A549 (cell line): ENCODE measurements around the gene SCAMP3. TPM values are rescaled to one million over a fixed set of nuclear protein-coding genes. Genes with fewer than 3 reads are reported as not detected.

ENCODE experiments used
- ATAC-seq, 2 experiments: fragments of 200-7000 bp in 1 of 2; fragments of >200 bp in 1 of 2; cut with Nextera tagmentation in 1 of 2; cut with Tn5 transposase in 1 of 2; 3 replicates each; pipeline versions ENCODE4 v1.8.0 to v1.9.1; 2018 to 2020; ENCODE audit warnings: mild to moderate bottlenecking in 1 of 2, moderate library complexity in 1 of 2
- CTCF ChIA-PET: fragments of 300-600 bp; sonication (Branson Sonifier 250); formaldehyde crosslinking; extraction: SDS; loops from one replicate; lab custom pipeline; 2021; ENCODE audit warnings: antibody characterized with exemption, inconsistent platforms; lab: Yijun Ruan, JAX
- POLR2A ChIA-PET: fragments of 350-600 bp; formaldehyde crosslinking; extraction: SDS; loops from one replicate; lab custom pipeline; 2021; ENCODE audit warnings: antibody characterized with exemption, inconsistent platforms; lab: Yijun Ruan, JAX
- DNase-seq, 2 experiments: peaks; one replicate each; pipeline versions ENCODE4 v3.0.0 to v3.0.0-alpha.2; 2011 to 2016; ENCODE audit warnings: low read depth in 1 of 2, low spot score in 1 of 2
- FAIRE-seq: peaks from 2 replicates; lab custom pipeline; 2011; peaks lifted over from hg19 to GRCh38; lab: Jason Lieb, UNC
- H3K27ac ChIP-seq, 2 experiments: fragments of >200 bp; sonication (Bioruptor Twin); formaldehyde crosslinking; 3 replicates each; pipeline ENCODE4 v1.5.1; 2016 to 2017
- H3K4me1 ChIP-seq: fragments of >200 bp; sonication (Bioruptor Twin); formaldehyde crosslinking; 3 replicates; pipeline ENCODE4 v1.6.1; 2016
- H3K4me2 ChIP-seq: fragments of >200 bp; sonication (Bioruptor Twin); formaldehyde crosslinking; 3 replicates; pipeline ENCODE4 v1.6.1; 2016
- H3K4me3 ChIP-seq: fragments of >200 bp; sonication (Bioruptor Twin); formaldehyde crosslinking; 3 replicates; pipeline ENCODE4 v1.5.1; 2016
- H3K9me3 ChIP-seq: fragments of >200 bp; sonication (Bioruptor Twin); formaldehyde crosslinking; 3 replicates; pipeline ENCODE4 v1.6.1; 2016
- ATOH8 ChIP-seq: fragments of 250-450 bp; sonication (Bioruptor Pico); IDR thresholded peaks from 2 replicates; pipeline ENCODE4 v1.5.0; 2020; ENCODE audit warnings: low read depth, mild to moderate bottlenecking, moderate library complexity
- CEBPB ChIP-seq, 2 experiments: fragments of >200 bp in 1 of 2; sonication (Bioruptor Twin) in 1 of 2; formaldehyde crosslinking in 1 of 2; IDR thresholded peaks; 2 replicates each; pipeline ENCODE4 v1.6.1; 2012 to 2016
- EHMT2 ChIP-seq: fragments of 200-600 bp; sonication (generic); IDR thresholded peaks from 2 replicates; pipeline ENCODE4 v1.6.1; 2016; ENCODE audit warnings: antibody characterized with exemption, low read depth, mild to moderate bottlenecking, moderate library complexity
- EP300 ChIP-seq, 2 experiments: fragments of >200 bp; sonication (Bioruptor Twin); formaldehyde crosslinking; IDR thresholded peaks; 2 replicates in 1 of 2; 3 replicates in 1 of 2; pipeline ENCODE4 v1.6.1; 2016 to 2017
- ESRRA ChIP-seq: fragments of 150-350 bp; IDR thresholded peaks from 2 replicates; pipeline ENCODE4 v1.6.1; 2014; ENCODE audit warnings: mild to moderate bottlenecking, low read length, borderline replicate concordance
- FOSB ChIP-seq: fragments of 250-450 bp; sonication (Bioruptor Pico); IDR thresholded peaks from 2 replicates; pipeline ENCODE4 v1.5.0; 2020; ENCODE audit warnings: mild to moderate bottlenecking, moderate library complexity
- FOSL2 ChIP-seq, 2 experiments: fragments of 450-650 bp in 1 of 2; fragments of >200 bp in 1 of 2; sonication (Bioruptor Twin) in 1 of 2; formaldehyde crosslinking; IDR thresholded peaks; 2 replicates each; pipeline versions ENCODE4 v1.5.0 to v1.6.1; 2016 to 2020; ENCODE audit warnings: mild to moderate bottlenecking in 1 of 2, moderate library complexity in 1 of 2
- GATA3 ChIP-seq: IDR thresholded peaks from 2 replicates; pipeline ENCODE4 v1.6.1; 2012; ENCODE audit warnings: borderline replicate concordance
- HDAC2 ChIP-seq: fragments of 200-600 bp; sonication (generic); IDR thresholded peaks from 2 replicates; pipeline ENCODE4 v1.6.1; 2016
- HOXB5 ChIP-seq: fragments of 250-450 bp; sonication (Bioruptor Pico); IDR thresholded peaks from 2 replicates; pipeline ENCODE4 v1.5.0; 2020; ENCODE audit warnings: mild to moderate bottlenecking, moderate library complexity
- JUNB ChIP-seq: fragments of >200 bp; sonication (Bioruptor Twin); formaldehyde crosslinking; IDR thresholded peaks from 2 replicates; pipeline ENCODE4 v1.6.1; 2016
- KDM1A ChIP-seq: fragments of 200-600 bp; sonication (generic); IDR thresholded peaks from 2 replicates; pipeline ENCODE4 v1.6.1; 2016; ENCODE audit warnings: low read depth, mild to moderate bottlenecking
- MAFK ChIP-seq: fragments of 450-650 bp; IDR thresholded peaks from 2 replicates; pipeline ENCODE4 v1.6.1; 2014; ENCODE audit not compliant: partially characterized antibody
- MAX ChIP-seq: IDR thresholded peaks from 2 replicates; pipeline ENCODE4 v1.6.1; 2012
- MYC ChIP-seq: IDR thresholded peaks from 2 replicates; pipeline ENCODE4 v1.6.1; 2012; ENCODE audit warnings: mild to moderate bottlenecking, inconsistent platforms, low read length, improper control_type of control experiment, borderline replicate concordance
- NPAS2 ChIP-seq: fragments of 250-450 bp; sonication (Bioruptor Pico); IDR thresholded peaks from 2 replicates; pipeline ENCODE4 v1.8.0; 2022; ENCODE audit warnings: mild to moderate bottlenecking, moderate library complexity, borderline replicate concordance
- NR3C1 ChIP-seq: fragments of >200 bp; sonication (Bioruptor Twin); formaldehyde crosslinking; IDR thresholded peaks from 3 replicates; pipeline ENCODE4 v1.6.1; 2017
- PHF8 ChIP-seq: fragments of 200-600 bp; sonication (generic); IDR thresholded peaks from 2 replicates; pipeline ENCODE4 v1.6.1; 2016; ENCODE audit warnings: low read depth, mild to moderate bottlenecking, antibody characterized with exemption, moderate library complexity, borderline replicate concordance
- RNF2 ChIP-seq: fragments of 200-600 bp; sonication (generic); IDR thresholded peaks from 2 replicates; pipeline ENCODE4 v1.6.1; 2016; ENCODE audit warnings: low read depth, mild to moderate bottlenecking, antibody characterized with exemption, moderate library complexity, borderline replicate concordance
- TP53 ChIP-seq: fragments of 250-450 bp; sonication (Bioruptor Pico); IDR thresholded peaks from 2 replicates; pipeline ENCODE4 v1.5.0; 2021; ENCODE audit warnings: mild to moderate bottlenecking, moderate library complexity
- ZSCAN20 ChIP-seq: fragments of 250-450 bp; sonication (Bioruptor Pico); IDR thresholded peaks from 2 replicates; pipeline ENCODE4 v1.8.0; 2022; ENCODE audit warnings: mild to moderate bottlenecking, moderate library complexity
- WGBS: methylation state at CpG from one replicate; pipeline ENCODE4 v1.1.6; 2017; ENCODE audit errors: missing lambda C conversion rate; 5-methylcytosine and 5-hydroxymethylcytosine counted together
- polyA plus RNA-seq, 4 experiments: library from polyadenylated mRNA; depleted of rRNA in 3 of 4; stranded (reverse); fragments of >200 nt; fragmentation: RNase III in 1 of 4; extraction: RNeasy Plus Mini Kit Qiagen cat#74134 plus additional on column Dnase treatment in 1 of 4; gene quantifications; 2 replicates in 3 of 4; 3 replicates in 1 of 4; pipeline ENCODE4 v1.2.3, GENCODE V29; 2011 to 2017
- TF ChIP-seq, protein P1 (sequence below): IDR thresholded peaks from 2 replicates; pipeline ENCODE4 v1.6.1; 2012
- TF ChIP-seq, protein P2 (sequence below): fragments of 150-350 bp; IDR thresholded peaks from 2 replicates; pipeline ENCODE4 v1.6.1; 2014; ENCODE audit warnings: low read depth, mild to moderate bottlenecking, low read length
- TF ChIP-seq, protein P3 (sequence below): fragments of 250-450 bp; sonication (Bioruptor Pico); IDR thresholded peaks from 2 replicates; pipeline ENCODE4 v1.5.0; 2021; ENCODE audit warnings: mild to moderate bottlenecking, moderate library complexity, borderline replicate concordance

SCAMP3 gene
- polyA plus RNA-seq, 2 of the 4 experiments (the other 2 are of a cell fraction), result 75.9 to 135 TPM

- 92% methylated on average over 12 of the region's 12 CpGs for WGBS
- Histone ChIP-seq H3K4me1 (no peaks in the 10 kb centered on the region), H3K9me3 (no peaks in the 10 kb centered on the region), H3K27ac (no peak overlapping the region), H3K4me2 (no peak overlapping the region), H3K4me3 (no peak overlapping the region)
- DNase-seq, result no peak
- no peak for ATAC-seq
- no peak for TF ChIP-seq MAFK
- TF ChIP-seq, protein P1, sequence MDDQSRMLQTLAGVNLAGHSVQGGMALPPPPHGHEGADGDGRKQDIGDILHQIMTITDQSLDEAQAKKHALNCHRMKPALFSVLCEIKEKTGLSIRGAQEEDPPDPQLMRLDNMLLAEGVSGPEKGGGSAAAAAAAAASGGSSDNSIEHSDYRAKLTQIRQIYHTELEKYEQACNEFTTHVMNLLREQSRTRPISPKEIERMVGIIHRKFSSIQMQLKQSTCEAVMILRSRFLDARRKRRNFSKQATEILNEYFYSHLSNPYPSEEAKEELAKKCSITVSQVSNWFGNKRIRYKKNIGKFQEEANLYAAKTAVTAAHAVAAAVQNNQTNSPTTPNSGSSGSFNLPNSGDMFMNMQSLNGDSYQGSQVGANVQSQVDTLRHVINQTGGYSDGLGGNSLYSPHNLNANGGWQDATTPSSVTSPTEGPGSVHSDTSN, result no peak
- TF ChIP-seq HOXB5 (CRISPR knock-in tag), result no peak
- TF ChIP-seq RNF2, result no peak
- no peak for TF ChIP-seq NR3C1
- no peak for TF ChIP-seq ZSCAN20 (CRISPR knock-in tag)
- TF ChIP-seq FOSB (CRISPR knock-in tag), result no peak
- no peak for TF ChIP-seq TP53 (CRISPR knock-in tag)
- no peak for TF ChIP-seq PHF8
- TF ChIP-seq KDM1A, result no peak
- TF ChIP-seq, protein P2, sequence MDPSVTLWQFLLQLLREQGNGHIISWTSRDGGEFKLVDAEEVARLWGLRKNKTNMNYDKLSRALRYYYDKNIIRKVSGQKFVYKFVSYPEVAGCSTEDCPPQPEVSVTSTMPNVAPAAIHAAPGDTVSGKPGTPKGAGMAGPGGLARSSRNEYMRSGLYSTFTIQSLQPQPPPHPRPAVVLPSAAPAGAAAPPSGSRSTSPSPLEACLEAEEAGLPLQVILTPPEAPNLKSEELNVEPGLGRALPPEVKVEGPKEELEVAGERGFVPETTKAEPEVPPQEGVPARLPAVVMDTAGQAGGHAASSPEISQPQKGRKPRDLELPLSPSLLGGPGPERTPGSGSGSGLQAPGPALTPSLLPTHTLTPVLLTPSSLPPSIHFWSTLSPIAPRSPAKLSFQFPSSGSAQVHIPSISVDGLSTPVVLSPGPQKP, result no peak
- TF ChIP-seq FOSL2 (IDR thresholded peaks at IDR 0.05), result no peak
- no peak for TF ChIP-seq FOSL2 (CRISPR knock-in tag; IDR thresholded peaks at IDR 0.05)
- TF ChIP-seq JUNB, result no peak
- TF ChIP-seq MAX, result no peak
- no peak for TF ChIP-seq EHMT2
- TF ChIP-seq HDAC2, result no peak
- no peak for TF ChIP-seq CEBPB (IDR thresholded peaks at IDR 0.05)
- TF ChIP-seq, protein P3, sequence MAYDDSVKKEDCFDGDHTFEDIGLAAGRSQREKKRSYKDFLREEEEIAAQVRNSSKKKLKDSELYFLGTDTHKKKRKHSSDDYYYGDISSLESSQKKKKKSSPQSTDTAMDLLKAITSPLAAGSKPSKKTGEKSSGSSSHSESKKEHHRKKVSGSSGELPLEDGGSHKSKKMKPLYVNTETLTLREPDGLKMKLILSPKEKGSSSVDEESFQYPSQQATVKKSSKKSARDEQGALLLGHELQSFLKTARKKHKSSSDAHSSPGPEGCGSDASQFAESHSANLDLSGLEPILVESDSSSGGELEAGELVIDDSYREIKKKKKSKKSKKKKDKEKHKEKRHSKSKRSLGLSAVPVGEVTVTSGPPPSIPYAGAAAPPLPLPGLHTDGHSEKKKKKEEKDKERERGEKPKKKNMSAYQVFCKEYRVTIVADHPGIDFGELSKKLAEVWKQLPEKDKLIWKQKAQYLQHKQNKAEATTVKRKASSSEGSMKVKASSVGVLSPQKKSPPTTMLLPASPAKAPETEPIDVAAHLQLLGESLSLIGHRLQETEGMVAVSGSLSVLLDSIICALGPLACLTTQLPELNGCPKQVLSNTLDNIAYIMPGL (CRISPR knock-in tag), result no peak
- no peak for TF ChIP-seq GATA3
- no peak for TF ChIP-seq NPAS2 (CRISPR knock-in tag)
- POLR2A ChIA-PET, result no interaction called here
- CTCF ChIA-PET, result interaction anchor here (3.3 to 4.0 kb wide), 2 partner anchors 34 to 39 kb away, joined by 11 to 18 read pairs; no protein-coding TSS in a partner anchor
- FAIRE-seq, result no peak
These were observed 22.3 kb upstream of the SCAMP3 start for GRCh38 chr1:155284476-155284875.

- H3K4me1 ChIP-seq, result peaks cover 9% of the 10 kb centered on the region; the same call in 2 of the 3 replicates
- WGBS, result 95% methylated on average over 23 of the region's 29 CpGs
- no peak for FAIRE-seq
- ChIA-PET CTCF (interaction anchor here (0.6 to 4.7 kb wide), 6 partner anchors 24 to 354 kb away, joined by 3 to 44 read pairs (median 10); partner anchors contain the start of gene RUSC1), POLR2A (no interaction called here)
- no peak overlapping the region for H3K4me3 ChIP-seq
- DNase-seq, result no peak
- no peak for TF ChIP-seq NR3C1
- no peak for TF ChIP-seq EP300 (IDR thresholded peaks at IDR 0.05)
- TF ChIP-seq HDAC2, result no peak
- no peak for TF ChIP-seq MYC
- TF ChIP-seq ATOH8 (CRISPR knock-in tag), result no peak
- TF ChIP-seq EHMT2, result no peak
- no peak for TF ChIP-seq GATA3
- TF ChIP-seq ESRRA, result no peak
- no peaks in the 10 kb centered on the region for H3K9me3 ChIP-seq
- no peak overlapping the region for H3K4me2 ChIP-seq
- H3K27ac ChIP-seq, result no peak overlapping the region
- no peak for ATAC-seq
These were observed 20.4 kb upstream of the SCAMP3 start for GRCh38 chr1:155282488-155283091.
